Gastrocnemius medialis (tissue), 4 donors: Measurements from ENCODE around the gene LRRN2.

Source experiments
- CTCF ChIP-seq, 5 experiments: fragments of 450-650 bp in 3 of 5; fragments of 200-600 bp in 2 of 5; sonication (generic) in 2 of 5; IDR thresholded peaks in 4 of 5; conservative IDR thresholded peaks in 1 of 5; 1 replicate in 4 of 5; 2 replicates in 1 of 5; pipeline ENCODE4 v1.5.1; 2016 to 2019; ENCODE audit warnings: antibody characterized with exemption in 5 of 5, mild to moderate bottlenecking in 3 of 5, moderate library complexity in 3 of 5
- POLR2A ChIP-seq, 2 donors: fragments of 450-650 bp; IDR thresholded peaks; one replicate each; pipeline ENCODE4 v1.6.1; 2017; ENCODE audit warnings: antibody characterized with exemption in 2 of 2, mild to moderate bottlenecking in 2 of 2, moderate library complexity in 2 of 2

- TF ChIP-seq POLR2A (IDR thresholded peaks at IDR 0.05) (no peak), CTCF (IDR thresholded peaks at IDR 0.05 in 4 of 5, conservative IDR thresholded peaks at IDR 0.05 in 1 of 5) (no peak)
Measured at GRCh38 chr1:204640578-204640977, 45.0 kb downstream of the LRRN2 start.
